CD4-positive, alpha-beta T cell (primary cell): ENCODE data around the gene SUMO4. TPM values are rescaled to one million over a fixed set of nuclear protein-coding genes. Genes with fewer than 3 reads are reported as not detected.

ENCODE experiments used
- ATAC-seq: fragments of 200-7000 bp; cut with Tn5 transposase; one replicate; pipeline ENCODE4 v1.10.0; 2022; ENCODE audit warnings: mild to moderate bottlenecking; ENCODE audit not compliant: poor library complexity
- CTCF ChIA-PET: fragments of 350-600 bp; sonication (Branson Sonifier 250); formaldehyde crosslinking; loops from one replicate; lab custom pipeline; 2021; ENCODE audit warnings: antibody characterized with exemption, inconsistent platforms; lab: Charles Lee
- POLR2A ChIA-PET: fragments of 350-600 bp; sonication (Branson Sonifier 250); formaldehyde crosslinking; loops from one replicate; lab custom pipeline; 2021; ENCODE audit warnings: antibody characterized with exemption, inconsistent platforms; lab: Charles Lee
- DNase-seq, 14 experiments: peaks; one replicate each; pipeline ENCODE4 v3.0.0-alpha.2; 2013 to 2020; ENCODE audit warnings: mixed read lengths in 2 of 14
- H3K27ac ChIP-seq, 2 donors: one replicate each; pipeline versions ENCODE4 v1.5.1 to v1.7.0; 2013; ENCODE audit warnings: low read length in 2 of 2, low read depth in 1 of 2, mild to moderate bottlenecking in 1 of 2
- H3K27me3 ChIP-seq, 2 experiments: 1 replicate in 1 of 2; 2 replicates in 1 of 2; pipeline versions ENCODE4 v1.6.1 to v1.7.0; 2013; ENCODE audit warnings: low read length in 2 of 2, control low read depth in 1 of 2, mild to moderate bottlenecking in 1 of 2, moderate library complexity in 1 of 2; ENCODE audit not compliant: insufficient read depth in 2 of 2, control insufficient read depth in 1 of 2
- H3K36me3 ChIP-seq: one replicate; pipeline ENCODE4 v1.6.1; 2013; ENCODE audit warnings: low read length, control low read depth; ENCODE audit not compliant: insufficient read depth
- H3K4me1 ChIP-seq: one replicate; pipeline ENCODE4 v1.6.1; 2013; ENCODE audit warnings: low read length, control low read depth; ENCODE audit not compliant: insufficient read depth
- H3K4me3 ChIP-seq: one replicate; pipeline ENCODE4 v1.5.1; 2013; ENCODE audit warnings: mild to moderate bottlenecking, low read length, moderate library complexity
- H3K9me3 ChIP-seq, 2 experiments: 1 replicate in 1 of 2; 2 replicates in 1 of 2; pipeline versions ENCODE4 v1.6.1 to v1.7.0; 2013; ENCODE audit warnings: low read length in 2 of 2, mild to moderate bottlenecking in 2 of 2, control low read depth in 1 of 2, moderate library complexity in 1 of 2; ENCODE audit not compliant: control insufficient read depth in 1 of 2, insufficient read depth in 1 of 2
- H3K27ac Mint-ChIP-seq: one replicate; pipeline ENCODE4 v1.8.0; 2020; ENCODE audit warnings: mixed read lengths
- H3K27me3 Mint-ChIP-seq: one replicate; pipeline ENCODE4 v1.8.0; 2021; ENCODE audit warnings: mixed read lengths
- H3K36me3 Mint-ChIP-seq: one replicate; pipeline ENCODE4 v1.8.0; 2021; ENCODE audit warnings: low read depth, mixed read lengths
- H3K4me1 Mint-ChIP-seq: one replicate; pipeline ENCODE4 v1.8.0; 2021; ENCODE audit warnings: low read depth, mixed read lengths
- H3K4me3 Mint-ChIP-seq: one replicate; pipeline ENCODE4 v1.8.0; 2020; ENCODE audit warnings: mild to moderate bottlenecking, mixed read lengths
- H3K9me3 Mint-ChIP-seq: one replicate; pipeline ENCODE4 v1.8.0; 2020; ENCODE audit warnings: mixed read lengths
- CTCF ChIP-seq: fragments of 200-600 bp; IDR thresholded peaks from one replicate; pipeline ENCODE4 v1.8.0; 2022; ENCODE audit warnings: antibody characterized with exemption, mild to moderate bottlenecking
- intact Hi-C, 2 experiments: fragments of 100-400 bp; cut with DNase I in 1 of 2; cut with micrococcal nuclease in 1 of 2; formaldehyde crosslinking; loops; one replicate each; pipeline versions ENCODE4 v1.15.1 to v1.9.0; 2023 to 2025; cut with DNase I, micrococcal nuclease
- total RNA-seq, 174 experiments: library from RNA in 2 of 174; stranded (reverse) in 2 of 174; gene quantifications; one replicate each; pipeline ENCODE4 v1.2.3 and lab custom pipeline; 2021 to 2026

SUMO4 gene
- total RNA-seq, 2 experiments from 2014 or later = 8.6 to 8.7 TPM

- H3K27ac ChIP-seq = no peak overlapping the region
- intact Hi-C loops = no loop called here
- no peak overlapping the region for H3K27ac Mint-ChIP-seq
- POLR2A ChIA-PET = no interaction called here
- CTCF ChIA-PET = no interaction called here
- ATAC-seq = no peak
- H3K36me3 ChIP-seq = no peaks in the 10 kb centered on the region
- H3K9me3 ChIP-seq = no peaks in the 10 kb centered on the region
- H3K27me3 ChIP-seq = no peaks in the 10 kb centered on the region
- no peak overlapping the region for H3K4me3 ChIP-seq
- H3K4me1 Mint-ChIP-seq = peaks cover 10% of the 10 kb centered on the region
- H3K4me3 Mint-ChIP-seq = no peak overlapping the region
- no peaks in the 10 kb centered on the region for H3K27me3 Mint-ChIP-seq
- H3K9me3 Mint-ChIP-seq = no peaks in the 10 kb centered on the region
- no peaks in the 10 kb centered on the region for H3K36me3 Mint-ChIP-seq
- H3K4me1 ChIP-seq = no peaks in the 10 kb centered on the region
- DNase-seq = no peak
- TF ChIP-seq CTCF = no peak
Measured at GRCh38 chr6:149439626-149440025, 39.6 kb downstream of the SUMO4 start.

DNA sequence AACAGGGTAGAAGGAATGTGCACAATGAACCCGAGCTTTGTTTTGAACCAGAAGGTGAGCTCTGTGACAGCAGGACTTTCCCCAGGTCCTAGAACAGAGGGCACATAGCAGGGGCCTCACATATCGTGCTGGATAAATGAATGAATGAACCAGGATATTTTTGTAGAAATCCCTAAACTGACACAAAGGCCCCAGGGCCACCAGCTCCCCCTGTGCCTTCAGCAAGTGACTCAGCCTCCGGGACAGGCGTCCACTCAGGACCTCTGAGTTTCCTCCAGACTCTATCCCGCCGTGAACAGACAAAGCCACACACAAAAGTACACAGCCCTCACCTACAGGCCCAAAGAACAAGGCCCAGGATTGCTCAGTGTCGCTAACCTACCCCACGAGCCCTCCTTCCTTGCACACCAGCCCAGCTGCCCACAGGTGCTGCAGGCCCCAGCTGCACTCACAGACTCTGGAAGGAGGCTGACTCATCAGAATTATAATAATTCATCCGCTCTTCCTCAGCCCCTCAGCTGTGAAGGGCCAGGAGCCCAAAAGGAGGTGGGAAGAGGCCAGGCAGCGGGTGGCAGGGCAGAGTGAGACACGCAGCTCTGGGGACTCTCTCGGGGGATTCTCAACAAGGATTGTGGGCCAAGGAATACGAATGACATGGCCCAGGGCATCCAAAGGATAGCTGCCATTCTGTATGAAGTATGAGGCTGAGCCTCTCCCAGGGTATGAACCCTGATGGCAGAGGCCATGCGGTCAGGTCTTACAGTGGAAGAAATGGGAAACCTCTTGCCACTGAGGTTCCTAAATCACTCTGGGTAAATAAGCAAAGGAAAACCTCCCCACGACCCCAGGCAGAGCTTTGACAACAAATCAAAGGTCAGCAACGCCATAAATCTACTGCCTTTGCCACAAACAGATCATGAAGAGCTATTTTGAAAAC is 40.9 kb downstream of the SUMO4 start:
- Mint-ChIP-seq H3K9me3 (no peaks in the 10 kb centered on the region), H3K4me3 (no peak overlapping the region), H3K27ac (no peak overlapping the region), H3K36me3 (no peaks in the 10 kb centered on the region), H3K4me1 (peaks cover 10% of the 10 kb centered on the region), H3K27me3 (no peaks in the 10 kb centered on the region)
- no peak for TF ChIP-seq CTCF
- POLR2A ChIA-PET = interaction anchor here (0.8 kb wide), 1 partner anchor 9 kb away, joined by 4 read pairs; no protein-coding TSS in a partner anchor
- intact Hi-C loops = no loop called here
- Histone ChIP-seq H3K4me3 (no peak overlapping the region), H3K9me3 (no peaks in the 10 kb centered on the region), H3K36me3 (no peaks in the 10 kb centered on the region), H3K4me1 (no peaks in the 10 kb centered on the region), H3K27me3 (no peaks in the 10 kb centered on the region), H3K27ac (no peak overlapping the region)
- DNase-seq (no peak), ATAC-seq (no peak)
- CTCF ChIA-PET = interaction anchor here (0.7 to 1.3 kb wide), 3 partner anchors 9 to 97 kb away, joined by 3 to 7 read pairs (median 4); no protein-coding TSS in a partner anchor

DNA sequence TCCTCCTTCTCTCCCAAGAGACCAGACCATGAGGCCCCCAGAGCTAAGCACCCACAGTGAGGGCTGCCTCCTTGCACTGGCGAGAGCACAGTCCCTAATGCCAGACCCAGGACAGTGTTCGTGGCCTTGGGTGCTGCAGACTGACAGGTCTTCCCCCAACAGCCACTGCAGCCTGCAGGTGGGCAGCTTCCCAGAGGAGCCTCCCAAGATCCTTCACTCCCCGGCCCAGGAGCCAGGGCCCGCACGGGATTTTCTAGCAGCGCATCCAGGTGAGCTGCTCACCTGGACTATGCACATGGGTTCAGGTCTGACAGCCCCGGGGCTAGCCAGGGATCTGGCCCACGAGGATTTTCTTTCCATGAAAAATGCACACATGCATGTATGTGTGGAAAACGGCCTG is 41.7 kb downstream of the SUMO4 start:
- no peak overlapping the region for H3K4me3 ChIP-seq

More for the DNA sequence above, 41.7 kb downstream of the SUMO4 start:
- Mint-ChIP-seq H3K4me1 (peaks cover 10% of the 10 kb centered on the region), H3K4me3 (no peak overlapping the region), H3K36me3 (no peaks in the 10 kb centered on the region), H3K9me3 (no peaks in the 10 kb centered on the region), H3K27me3 (no peaks in the 10 kb centered on the region), H3K27ac (no peak overlapping the region)
- intact Hi-C loops = no loop called here
- no peak overlapping the region for H3K27ac ChIP-seq
- ChIA-PET CTCF (interaction anchor here (1.3 kb wide), 1 partner anchor 10 kb away, joined by 7 read pairs; no protein-coding TSS in a partner anchor), POLR2A (interaction anchor here (0.8 kb wide), 1 partner anchor 10 kb away, joined by 4 read pairs; no protein-coding TSS in a partner anchor)
- H3K36me3 ChIP-seq = no peaks in the 10 kb centered on the region
- no peaks in the 10 kb centered on the region for H3K4me1 ChIP-seq
- TF ChIP-seq CTCF = no peak
- no peaks in the 10 kb centered on the region for H3K27me3 ChIP-seq
- ATAC-seq (no peak), DNase-seq (no peak)
- H3K9me3 ChIP-seq = no peaks in the 10 kb centered on the region
